ENCODE measurements around the gene MRPS21.
A peak's percentile ranks its signal among the peaks of the same experiment; 100 is the strongest.
"Not testable (repeated sequence)": the region's sequence is repeated elsewhere in the genome, so short reads cannot be mapped to it uniquely, and the experiment has no call there.

MRPS21 gene

DNA sequence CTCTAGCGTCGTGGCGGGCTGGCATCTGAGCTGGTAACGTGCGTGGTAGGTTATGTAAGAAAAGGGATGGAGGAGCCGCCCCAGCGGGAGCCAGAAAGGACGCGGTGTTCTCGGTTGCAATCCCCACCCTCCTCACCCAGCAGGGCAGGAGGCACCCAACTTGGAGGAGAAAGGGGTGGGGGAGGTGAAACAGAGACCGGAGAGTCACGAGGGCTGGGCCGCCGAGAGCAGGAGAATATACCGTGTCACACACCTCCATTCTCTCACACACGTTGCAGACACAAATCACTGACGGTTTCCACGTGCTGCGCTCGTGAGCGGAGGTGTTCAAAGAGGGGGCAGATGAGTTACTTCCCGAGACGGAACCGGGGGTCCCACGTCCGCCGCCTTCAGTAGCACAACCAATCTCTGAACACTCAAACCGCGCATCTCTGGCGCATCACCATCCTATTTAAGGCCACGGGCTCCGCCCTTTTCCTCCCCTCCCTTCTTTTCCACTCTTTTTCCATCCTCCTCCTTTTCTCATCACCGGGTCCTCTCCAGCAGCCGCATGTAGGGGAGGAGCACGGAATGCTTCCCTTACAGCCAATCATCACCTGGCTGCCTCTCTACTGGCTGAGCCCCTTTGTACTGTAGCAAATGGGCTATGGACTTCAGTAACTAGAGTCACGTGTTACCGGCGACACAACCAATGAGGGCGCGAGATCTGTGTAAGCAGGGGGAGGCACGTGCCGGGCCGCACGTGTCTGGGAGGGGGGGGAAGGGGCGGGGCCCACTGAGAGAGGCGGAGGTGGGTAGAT is 11.7 kb upstream of the MRPS21 start, which contains the start of gene CIART:
Gene CIART, plus strand, starts transcription at position 797 of the 800 bp plus-strand sequence. CDS start 714 bp downstream, outside the sequence.
- peak; percentile 59 for DNase-seq

DNA sequence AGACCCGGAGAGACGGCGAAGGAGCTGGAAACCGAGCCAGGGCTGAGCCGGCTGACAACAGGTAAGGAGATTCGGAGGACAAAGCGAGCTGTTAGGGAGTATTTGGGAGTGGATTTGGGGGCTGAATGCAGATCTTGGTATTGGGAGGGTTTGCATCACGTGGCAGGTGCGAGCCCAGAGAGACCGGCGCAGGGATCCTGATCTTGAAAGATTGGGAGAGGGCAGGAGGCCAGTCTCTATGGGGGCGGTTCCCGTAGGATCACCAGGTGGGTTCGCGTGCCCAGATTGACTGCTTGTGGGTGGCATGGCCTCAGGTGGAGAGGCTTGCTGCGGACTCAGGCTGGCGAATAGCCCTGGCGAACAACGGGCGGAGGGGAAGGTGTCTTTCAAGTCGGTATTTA is 11.1 kb upstream of the MRPS21 start:
- no peak for DNase-seq

DNA sequence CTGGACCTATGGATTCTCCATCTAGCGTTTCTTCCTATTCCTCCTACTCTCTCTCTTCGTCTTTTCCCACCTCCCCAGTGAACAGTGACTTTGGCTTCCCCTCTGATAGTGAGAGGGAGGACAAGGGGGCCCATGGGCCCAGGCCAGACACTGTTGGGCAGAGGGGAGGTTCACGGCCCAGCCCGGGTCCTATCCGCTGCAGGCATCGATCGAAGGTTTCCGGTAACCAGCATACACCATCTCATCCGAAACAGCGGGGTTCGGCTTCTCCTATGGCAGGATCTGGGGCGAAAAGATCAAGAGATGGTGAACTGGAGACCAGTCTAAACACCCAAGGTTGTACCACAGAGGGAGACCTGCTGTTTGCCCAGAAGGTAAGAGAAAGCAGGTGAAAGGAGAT is 10.4 kb upstream of the MRPS21 start:
- no peak for DNase-seq

DNA sequence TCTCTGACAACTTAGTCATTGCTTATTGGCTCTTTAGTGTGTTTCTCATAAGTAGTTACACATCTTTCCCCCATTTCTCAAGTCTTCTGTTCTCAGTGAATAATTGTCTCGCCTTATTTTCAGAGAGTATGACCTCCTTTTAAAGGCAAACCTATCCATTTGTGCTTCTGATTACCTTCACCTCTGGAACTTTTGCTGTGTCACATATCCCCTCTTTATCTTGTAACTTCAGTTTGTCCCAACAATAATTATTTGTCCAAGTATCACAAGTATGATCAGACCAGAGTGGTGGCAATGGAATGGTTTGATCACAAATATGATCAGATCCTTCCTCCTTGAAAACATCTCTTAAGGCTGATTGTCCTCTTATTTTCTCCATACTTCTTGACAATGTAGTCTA is 5.3 kb upstream of the MRPS21 start:
- no peak for DNase-seq

- no peak for DNase-seq
Observed at GRCh38 chr1:150288822-150289221, 4.8 kb upstream of the MRPS21 start.

- DNase-seq, result no peak
Observed at GRCh38 chr1:150295476-150295875, 1.8 kb downstream of the MRPS21 start.

- DNase-seq, result no peak
Observed at GRCh38 chr1:150299716-150300115, 6.1 kb downstream of the MRPS21 start.

DNA sequence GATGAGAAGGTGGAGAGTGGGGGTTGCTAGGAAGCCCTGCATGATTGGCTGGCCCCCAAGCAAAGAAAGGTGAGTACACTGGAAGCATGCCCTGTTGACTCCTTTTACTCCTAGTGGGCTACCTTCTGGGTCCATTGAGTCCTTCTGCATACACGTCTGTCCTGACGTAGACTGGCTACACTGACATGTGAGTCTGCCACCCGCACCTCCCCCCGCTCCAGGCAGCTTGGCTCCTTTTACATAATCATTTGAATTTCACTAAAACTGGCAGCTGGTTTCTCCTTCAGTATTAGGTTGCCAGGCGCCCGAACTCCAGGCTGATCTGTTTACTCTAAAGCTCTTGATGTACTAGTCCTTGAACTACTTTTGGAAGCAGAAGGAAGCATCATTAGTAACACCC is 8.7 kb downstream of the MRPS21 start:
- DNase-seq, result no peak

GRCh38 chr1:150302902-150303301 is 9.2 kb downstream of the MRPS21 start:
- DNase-seq, result no peak

GRCh38 chr1:150308585-150308984 is 14.9 kb downstream of the MRPS21 start:
- not testable (repeated sequence) for DNase-seq

DNA sequence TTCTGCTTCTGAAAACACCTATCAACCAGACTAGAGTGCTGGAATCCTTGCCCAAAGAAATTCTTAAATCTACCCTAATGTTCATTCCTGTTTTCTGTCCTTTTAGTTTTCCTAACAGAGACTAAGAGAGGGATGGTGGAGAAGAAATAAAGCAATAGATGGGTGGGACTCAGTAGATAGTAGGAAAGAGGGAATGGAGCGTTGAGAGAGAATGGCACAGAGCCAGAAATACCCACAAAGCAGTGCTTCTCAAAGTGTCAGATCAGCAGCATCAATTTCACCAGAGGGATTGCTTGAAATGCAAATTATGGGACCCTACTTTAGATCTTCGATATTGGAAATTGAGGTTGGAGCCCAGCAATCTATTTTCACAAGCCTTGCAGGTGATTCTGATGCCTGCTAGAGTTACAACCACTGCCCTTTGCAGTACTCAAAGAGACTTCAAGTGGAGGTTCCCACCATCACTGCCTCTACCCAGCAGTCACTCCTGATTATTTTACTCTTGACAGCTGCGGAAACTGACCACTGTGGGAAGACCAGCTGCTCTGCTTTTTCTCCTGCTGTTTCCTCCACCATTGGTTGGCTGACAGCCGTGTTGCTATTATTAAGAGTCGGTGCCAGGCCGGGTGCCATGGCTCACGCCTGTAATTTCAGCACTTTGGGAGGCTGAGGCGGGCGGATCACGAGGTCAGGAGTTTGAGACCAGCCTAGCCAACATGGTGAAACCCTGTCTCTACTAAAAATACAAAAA is 16.3 kb downstream of the MRPS21 start:
- DNase-seq, result no peak

DNA sequence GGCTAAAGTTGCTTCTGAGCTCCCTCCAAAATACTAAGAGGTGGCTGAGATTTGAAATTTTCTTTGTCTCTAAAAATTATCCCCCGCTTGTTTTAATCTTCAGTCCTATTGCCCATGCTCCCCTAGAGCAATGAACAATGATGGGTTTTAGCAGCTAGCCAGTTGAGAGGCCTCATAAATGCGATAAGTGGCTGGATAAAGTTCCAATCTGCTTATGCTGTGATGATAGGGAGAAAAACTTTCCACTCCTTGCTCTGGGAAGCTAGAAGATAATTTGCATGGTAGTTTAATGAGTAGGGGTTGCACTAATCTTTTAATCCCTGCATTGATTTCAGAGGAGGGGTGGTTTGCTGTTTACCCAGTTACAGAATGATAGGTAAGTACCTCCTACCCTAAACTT is 18.1 kb downstream of the MRPS21 start:
- DNase-seq, result no peak

- not testable (repeated sequence) for DNase-seq
Observed at GRCh38 chr1:150314691-150315090, 21.0 kb downstream of the MRPS21 start.

GRCh38 chr1:150320667-150320978 is 27.0 kb downstream of the MRPS21 start:
- DNase-seq, result no peak

DNA sequence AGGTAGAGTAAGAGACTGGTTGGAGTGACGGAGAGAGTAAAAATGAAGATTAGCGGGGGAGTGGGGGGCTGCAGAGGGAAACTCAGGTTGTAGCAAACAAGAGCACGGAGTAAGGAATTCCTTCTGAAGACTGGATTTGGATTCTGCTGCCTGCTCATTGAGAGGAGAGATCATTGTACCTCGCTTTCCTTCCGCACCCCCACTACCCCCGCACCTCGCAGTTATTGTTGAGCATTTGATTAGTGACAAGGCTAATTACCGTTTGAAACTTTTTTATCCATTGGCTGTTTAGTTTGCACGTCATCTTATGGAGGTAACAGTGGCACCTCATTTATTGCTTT is 28.1 kb downstream of the MRPS21 start:
- DNase-seq, result no peak

DNA sequence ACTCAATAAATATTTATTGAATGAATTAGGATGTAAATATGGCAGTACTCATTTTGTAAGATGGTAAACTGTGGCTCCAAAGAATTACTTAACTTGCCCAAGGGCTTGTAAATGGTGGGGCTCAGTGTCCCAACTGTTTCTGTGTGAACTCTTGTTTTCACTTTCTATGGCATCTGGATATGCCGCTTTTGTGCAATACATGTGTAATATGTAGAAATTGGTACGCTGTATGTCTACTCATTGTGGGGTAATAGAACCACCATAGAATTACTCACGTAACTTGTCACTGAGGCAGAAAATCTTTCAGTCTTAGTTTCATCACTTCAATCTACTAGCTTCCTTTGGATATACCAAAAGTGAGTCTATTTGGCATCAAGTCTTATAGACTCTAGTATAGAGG is 28.6 kb downstream of the MRPS21 start:
- DNase-seq, result no peak

DNA sequence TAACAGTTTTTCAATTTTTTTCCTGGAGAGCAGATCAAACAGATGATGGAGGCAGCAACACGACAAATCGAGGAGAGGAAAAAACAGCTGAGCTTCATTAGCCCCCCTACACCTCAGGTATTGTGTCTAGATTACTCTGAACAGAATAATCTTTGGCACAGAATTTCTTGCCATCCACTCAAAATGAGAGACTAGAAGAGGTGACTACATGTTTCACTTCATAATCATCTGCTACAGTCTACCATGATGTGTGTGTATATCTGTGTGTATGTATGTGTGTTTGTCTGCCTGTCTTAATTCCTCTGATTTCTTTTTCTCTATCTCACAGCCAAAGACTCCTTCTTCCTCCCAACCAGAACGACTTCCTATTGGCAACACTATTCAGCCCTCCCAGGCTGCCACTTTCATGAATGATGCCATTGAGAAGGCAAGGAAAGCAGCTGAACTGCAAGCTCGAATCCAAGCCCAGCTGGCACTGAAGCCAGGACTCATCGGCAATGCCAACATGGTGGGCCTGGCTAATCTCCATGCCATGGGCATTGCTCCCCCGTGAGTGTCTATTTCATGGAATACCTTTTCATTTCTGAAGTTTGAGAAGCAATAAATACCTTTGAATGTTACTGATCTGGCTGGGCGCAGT is 39.1 kb downstream of the MRPS21 start:
- no peak for DNase-seq

DNA sequence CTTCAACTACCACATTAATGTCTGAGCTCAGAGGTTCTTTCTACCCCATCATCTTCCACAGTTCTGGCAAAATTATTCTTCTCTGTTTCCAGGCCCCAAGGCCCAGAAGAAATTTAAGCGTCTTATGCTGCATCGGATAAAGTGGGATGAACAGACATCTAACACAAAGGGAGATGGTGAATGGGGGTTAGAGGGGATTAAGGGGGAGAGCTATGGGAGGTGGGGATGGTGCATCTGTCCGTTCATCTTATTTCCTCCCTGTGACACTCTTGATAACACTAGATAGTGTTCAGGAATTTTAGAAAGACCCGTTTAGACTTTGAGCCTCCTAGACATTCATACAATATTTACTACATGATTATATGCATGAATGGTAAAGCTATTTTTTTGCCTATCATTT is 52.7 kb downstream of the MRPS21 start:
- DNase-seq, result no peak

DNA sequence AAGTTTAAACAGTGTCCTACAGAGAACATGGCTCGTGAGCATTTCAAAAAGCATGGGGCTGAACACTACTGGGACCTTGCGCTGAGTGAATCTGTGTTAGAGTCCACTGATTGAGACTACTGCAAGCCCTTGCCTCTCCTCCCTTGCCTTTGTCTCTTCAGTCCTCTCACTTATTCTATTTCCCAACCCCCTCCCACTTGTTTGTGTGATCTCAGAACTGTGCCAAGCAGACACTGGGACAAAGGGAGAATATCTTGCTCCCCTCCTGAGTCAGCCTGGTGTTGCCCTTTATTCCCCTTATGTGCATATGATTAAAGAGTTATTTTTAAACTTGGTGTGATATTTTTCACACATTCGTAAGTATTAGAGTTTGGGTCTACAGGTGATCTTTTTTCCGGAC is 59.2 kb downstream of the MRPS21 start:
- DNase-seq, result no peak
